ENCODE data around the gene SLC35D3.
"Not testable (repeated sequence)": the region's sequence is repeated elsewhere in the genome, so short reads cannot be mapped to it uniquely, and the experiment has no call there.

The SLC35D3 gene

GRCh38 chr6:136968837-136969236 lies 46.7 kb downstream of the SLC35D3 start:
- DNase-seq: no peak

- no peak for DNase-seq
Measured at GRCh38 chr6:136969433-136969832, 47.3 kb downstream of the SLC35D3 start.

GRCh38 chr6:136969930-136970329 lies 47.8 kb downstream of the SLC35D3 start:
- DNase-seq: no peak

- no peak for DNase-seq
Measured at GRCh38 chr6:136971609-136972008, 49.5 kb downstream of the SLC35D3 start.

GRCh38 chr6:136973781-136974180 lies 51.7 kb downstream of the SLC35D3 start:
- not testable (repeated sequence) for DNase-seq
